ENCODE data around the gene CAT. TPM values are rescaled to one million over a fixed set of nuclear protein-coding genes. Genes with fewer than 3 reads are reported as not detected.
A peak's percentile ranks its signal among the peaks of the same experiment; 100 is the strongest.

Gene CAT
- total RNA-seq = 39.1 and 44.3 TPM in 2 replicates

- no peak for TF ChIP-seq CTCF (conservative IDR thresholded peaks at IDR 0.05; ENCODE audit: low read depth, low read length)
- DNase-seq (ENCODE audit: low read depth) = peak; percentile 73
- peak within 1 kb of the TSS; percentile 90 for H3K4me3 ChIP-seq (ENCODE audit: low read depth, low read length)
Observed at GRCh38 chr11:34438529-34439507, at the start of gene CAT. CAT (plus strand) TSS chr11:34438934; CDS start chr11:34439014, 80 bp downstream.

DNA sequence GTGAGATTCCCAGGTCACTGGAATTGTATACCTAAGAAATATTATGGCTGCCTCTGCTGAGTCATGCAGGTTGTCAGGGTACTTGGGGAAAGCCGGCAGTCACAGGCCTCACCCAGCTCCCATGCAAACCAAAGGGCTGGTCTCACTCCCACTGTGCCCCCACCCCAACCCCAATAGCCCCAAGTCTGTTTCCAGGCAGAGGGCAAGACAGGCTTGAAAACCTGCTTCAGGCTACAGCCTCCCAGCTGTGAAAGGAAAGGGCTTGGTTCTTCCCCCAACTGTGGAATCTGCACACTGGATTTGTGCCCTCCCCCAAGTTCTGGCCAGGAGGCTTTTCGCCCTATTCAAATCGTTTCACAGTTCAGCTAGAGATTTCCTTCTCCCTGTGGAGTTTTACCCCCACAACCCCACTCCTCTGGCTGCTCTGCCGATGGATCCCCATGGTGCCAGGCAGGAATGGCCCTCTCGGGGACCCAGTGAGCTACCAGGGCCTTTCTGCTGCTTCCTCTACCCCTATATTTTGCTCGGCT is 43.9 kb upstream of the CAT start:
- TF ChIP-seq CTCF (conservative IDR thresholded peaks at IDR 0.05; ENCODE audit: low read depth, low read length) = no peak
- H3K4me3 ChIP-seq (ENCODE audit: low read depth, low read length) = no peak overlapping the region
- no peak for DNase-seq (ENCODE audit: low read depth)

DNA sequence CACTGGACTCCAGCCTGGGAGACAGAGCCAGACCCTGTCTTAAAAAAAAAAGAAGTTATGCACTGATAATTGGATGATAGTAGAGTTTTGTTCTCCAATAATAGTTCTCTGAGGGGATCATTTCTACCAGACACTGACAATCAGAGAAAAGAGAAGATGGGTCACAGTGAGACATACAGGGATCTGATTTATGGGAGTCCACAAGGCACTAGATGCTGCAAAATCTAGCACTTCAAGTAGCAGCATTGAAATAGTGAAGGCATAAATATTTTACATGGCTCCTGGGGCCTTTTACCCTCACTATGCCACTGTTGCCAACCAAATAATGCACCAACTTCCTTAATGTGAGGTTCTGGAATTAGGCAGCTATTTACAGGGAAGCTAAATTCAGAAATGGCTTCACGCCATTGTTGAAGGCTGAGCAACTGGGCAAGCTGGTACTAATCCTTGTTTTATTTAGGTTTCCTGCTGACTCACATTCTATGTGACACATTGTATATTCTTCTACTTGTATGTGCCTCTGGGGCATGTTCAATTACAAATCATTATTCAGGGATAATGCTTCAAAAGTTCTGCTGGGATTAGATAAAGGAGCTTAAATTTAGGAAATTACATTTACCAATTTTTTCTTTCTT is 42.7 kb upstream of the CAT start:
- no peak overlapping the region for H3K4me3 ChIP-seq (ENCODE audit: low read depth, low read length)
- DNase-seq (ENCODE audit: low read depth) = no peak
- no peak for TF ChIP-seq CTCF (conservative IDR thresholded peaks at IDR 0.05; ENCODE audit: low read depth, low read length)

- no peak for TF ChIP-seq CTCF (conservative IDR thresholded peaks at IDR 0.05; ENCODE audit: low read depth, low read length)
- H3K4me3 ChIP-seq (ENCODE audit: low read depth, low read length) = no peak overlapping the region
- DNase-seq (ENCODE audit: low read depth) = no peak
Observed at GRCh38 chr11:34397120-34397519, 41.6 kb upstream of the CAT start.

- TF ChIP-seq CTCF (conservative IDR thresholded peaks at IDR 0.05; ENCODE audit: low read depth, low read length) = no peak
- no peak overlapping the region for H3K4me3 ChIP-seq (ENCODE audit: low read depth, low read length)
- no peak for DNase-seq (ENCODE audit: low read depth)
Observed at GRCh38 chr11:34397811-34398210, 40.9 kb upstream of the CAT start.

GRCh38 chr11:34403431-34403830 is 35.3 kb upstream of the CAT start:
- no peak overlapping the region for H3K4me3 ChIP-seq (ENCODE audit: low read depth, low read length)
- DNase-seq (ENCODE audit: low read depth) = no peak
- no peak for TF ChIP-seq CTCF (conservative IDR thresholded peaks at IDR 0.05; ENCODE audit: low read depth, low read length)

Data from epithelial cell of proximal tubule (primary cell).